Muscle layer of duodenum (tissue), 2 donors: ENCODE data around the gene CFL1.

ENCODE experiments used
- H3K27ac ChIP-seq: one replicate; pipeline ENCODE4 v1.7.0; 2013; ENCODE audit warnings: mild to moderate bottlenecking, low read length
- H3K27me3 ChIP-seq: one replicate; pipeline ENCODE4 v1.7.0; 2013; ENCODE audit warnings: low read depth, mild to moderate bottlenecking, control low read depth, low read length
- H3K36me3 ChIP-seq, 2 donors: one replicate each; pipeline ENCODE4 v1.7.0; 2013; ENCODE audit warnings: low read length in 2 of 2, control low read depth in 1 of 2, mild to moderate bottlenecking in 1 of 2; ENCODE audit not compliant: insufficient read depth in 2 of 2, control insufficient read depth in 1 of 2
- H3K4me1 ChIP-seq, 2 donors: one replicate each; pipeline ENCODE4 v1.7.0; 2013; ENCODE audit warnings: low read length in 2 of 2, mild to moderate bottlenecking in 2 of 2, control low read depth in 1 of 2, moderate library complexity in 1 of 2; ENCODE audit not compliant: insufficient read depth in 2 of 2, control insufficient read depth in 1 of 2
- H3K4me3 ChIP-seq, 2 donors: one replicate each; pipeline ENCODE4 v1.7.0; 2013; ENCODE audit warnings: low read length in 2 of 2, low read depth in 1 of 2, mild to moderate bottlenecking in 1 of 2
- H3K9me3 ChIP-seq, 2 donors: one replicate each; pipeline ENCODE4 v1.7.0; 2013; ENCODE audit warnings: low read length in 2 of 2, control low read depth in 1 of 2, mild to moderate bottlenecking in 1 of 2; ENCODE audit not compliant: control insufficient read depth in 1 of 2
- donor health status: healthy.

The CFL1 gene

DNA sequence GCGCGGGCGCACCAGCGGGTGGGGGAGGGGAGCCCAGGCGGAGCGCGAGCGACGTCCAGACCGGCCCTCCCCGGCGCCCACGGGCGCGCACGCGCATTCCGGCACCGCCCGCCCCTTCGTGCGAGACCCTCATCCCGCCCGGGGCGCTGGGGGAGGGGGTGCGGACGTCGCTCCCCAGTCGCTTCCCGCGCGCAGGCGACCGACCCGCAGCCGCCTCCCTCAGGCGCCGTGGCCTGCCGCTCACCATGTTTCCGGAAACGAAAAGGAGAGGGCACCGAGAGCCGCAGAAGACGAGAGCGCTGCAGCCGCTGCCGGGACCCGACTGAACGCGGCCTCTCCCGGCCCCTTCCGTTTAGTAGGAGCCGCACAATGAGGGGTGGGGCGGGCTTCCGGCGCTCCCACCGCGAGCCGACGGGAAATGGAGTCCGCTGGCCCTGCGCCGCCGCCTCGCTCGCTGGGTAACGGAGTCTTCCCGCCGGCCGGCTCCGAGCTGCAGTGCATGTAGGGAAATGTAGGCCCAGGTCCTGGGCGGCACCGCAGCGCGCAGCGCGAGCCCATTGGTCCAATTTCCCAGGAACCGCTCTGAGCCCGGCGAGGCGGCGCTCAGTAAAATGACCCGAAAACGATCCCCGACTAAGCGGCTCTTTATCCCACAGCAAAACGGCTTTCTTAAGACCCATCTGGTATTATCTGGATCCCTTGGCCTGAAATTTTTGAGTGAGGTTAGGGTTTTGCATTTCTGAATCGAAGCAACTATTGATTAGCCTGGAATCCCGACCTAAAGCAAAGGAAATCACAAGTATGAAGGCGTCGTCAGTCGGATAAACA lies at the start of gene CFL1:
Gene CFL1 (minus strand): TSS at position 328 of the 828 bp plus-strand sequence. CDS start 81 bp downstream, at position 247.
- peak within 1 kb of the TSS; percentile 96 for H3K27ac ChIP-seq
- H3K4me3 ChIP-seq: peak within 1 kb of the TSS; percentile 92 to 97
- H3K9me3 ChIP-seq: no peaks in the 10 kb centered on the region
- peaks cover 0 to 39% of the 10 kb centered on the region in 2 donors for H3K4me1 ChIP-seq
- no peaks in the 10 kb centered on the region for H3K27me3 ChIP-seq
- peaks cover 29 to 59% of the 10 kb centered on the region in 2 donors for H3K36me3 ChIP-seq

DNA sequence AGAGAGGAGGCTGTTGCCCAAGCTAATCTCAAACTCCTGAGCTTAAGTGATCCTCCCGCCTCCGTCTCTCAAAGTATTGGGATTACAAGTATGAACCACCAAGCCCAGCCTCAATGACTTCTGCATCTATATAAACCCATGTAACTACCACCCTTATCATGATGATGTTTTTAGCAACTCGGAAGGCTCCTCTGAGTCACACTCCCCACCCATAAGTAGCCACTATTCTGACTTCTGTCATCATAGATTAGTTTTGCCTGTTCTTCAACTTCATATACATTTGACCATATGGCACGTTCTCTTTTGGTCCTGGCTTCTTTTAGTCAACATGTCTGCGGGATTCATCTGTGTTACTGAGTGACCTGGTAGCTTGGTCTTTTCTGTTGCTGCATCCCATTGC lies 48.6 kb upstream of the CFL1 start:
- H3K36me3 ChIP-seq: no peaks in the 10 kb centered on the region
- H3K4me1 ChIP-seq: peaks cover 0 to 3% of the 10 kb centered on the region in 2 donors
- H3K9me3 ChIP-seq: no peaks in the 10 kb centered on the region
- H3K27ac ChIP-seq: no peak overlapping the region
- no peak overlapping the region for H3K4me3 ChIP-seq
- no peaks in the 10 kb centered on the region for H3K27me3 ChIP-seq

DNA sequence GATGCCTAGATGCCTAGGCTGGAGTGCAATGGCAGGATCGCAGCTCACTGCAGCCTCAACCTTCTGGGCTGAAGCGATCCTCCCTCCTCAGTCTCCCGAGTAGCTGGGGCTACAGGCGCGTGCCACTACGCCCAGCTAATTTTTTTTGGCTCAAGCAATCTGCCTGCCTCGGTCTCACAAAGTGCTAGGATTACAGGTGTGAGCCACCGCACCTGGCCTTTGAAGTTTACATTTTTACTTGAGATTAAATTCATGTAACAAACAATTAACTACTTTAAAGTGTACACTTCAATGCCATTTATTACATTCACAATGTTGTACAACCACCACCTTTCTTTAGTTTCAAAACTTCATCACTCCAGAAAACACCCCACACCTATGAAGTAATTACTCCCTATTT lies 45.7 kb upstream of the CFL1 start:
- Histone ChIP-seq H3K4me3 (no peak overlapping the region), H3K36me3 (no peaks in the 10 kb centered on the region), H3K4me1 (peaks cover 0 to 12% of the 10 kb centered on the region in 2 donors), H3K27me3 (no peaks in the 10 kb centered on the region), H3K9me3 (no peaks in the 10 kb centered on the region), H3K27ac (no peak overlapping the region)

DNA sequence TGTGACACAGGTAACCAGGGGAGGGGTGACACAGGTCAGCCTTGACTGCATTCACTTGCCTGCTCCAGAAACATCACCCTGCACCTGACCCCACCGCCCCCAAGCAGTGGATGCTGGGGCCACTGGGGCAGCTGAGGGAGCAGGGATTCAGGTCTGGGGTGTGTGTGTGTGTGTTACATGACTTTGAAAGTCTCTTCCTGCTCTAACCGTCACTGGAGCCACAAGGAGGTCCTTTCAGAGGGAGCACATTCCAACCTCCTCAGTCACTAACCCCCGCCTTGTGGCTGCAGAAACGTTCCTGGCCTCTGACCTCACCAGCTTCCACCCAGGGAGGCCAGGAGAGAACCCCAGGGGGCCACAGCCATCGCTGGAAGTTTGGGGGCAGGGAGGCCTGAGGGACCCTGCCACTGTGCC lies 45.1 kb upstream of the CFL1 start:
- H3K4me3 ChIP-seq: no peak overlapping the region
- H3K4me1 ChIP-seq: peaks cover 0 to 13% of the 10 kb centered on the region in 2 donors
- no peaks in the 10 kb centered on the region for H3K9me3 ChIP-seq
- no peak overlapping the region for H3K27ac ChIP-seq
- H3K27me3 ChIP-seq: no peaks in the 10 kb centered on the region
- H3K36me3 ChIP-seq: no peaks in the 10 kb centered on the region

DNA sequence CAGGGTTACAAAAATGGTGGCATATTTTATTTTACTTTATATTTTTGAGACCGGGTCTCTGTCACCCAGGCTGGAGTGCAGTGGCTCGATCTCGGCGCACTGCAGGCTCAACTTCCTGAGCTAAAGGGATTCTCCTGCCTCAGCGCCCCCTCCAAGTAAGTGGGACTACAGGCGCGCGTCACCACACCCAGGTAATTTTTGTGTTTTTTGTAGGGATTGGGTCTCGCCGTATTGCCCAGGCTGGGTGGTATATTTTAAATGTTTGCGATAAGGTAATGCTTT lies 42.9 kb upstream of the CFL1 start:
- Histone ChIP-seq H3K27me3 (no peaks in the 10 kb centered on the region), H3K4me1 (peaks cover 0 to 13% of the 10 kb centered on the region in 2 donors), H3K36me3 (no peaks in the 10 kb centered on the region), H3K4me3 (peak overlapping the region; percentile 11 to 66), H3K27ac (no peak overlapping the region), H3K9me3 (no peaks in the 10 kb centered on the region)

DNA sequence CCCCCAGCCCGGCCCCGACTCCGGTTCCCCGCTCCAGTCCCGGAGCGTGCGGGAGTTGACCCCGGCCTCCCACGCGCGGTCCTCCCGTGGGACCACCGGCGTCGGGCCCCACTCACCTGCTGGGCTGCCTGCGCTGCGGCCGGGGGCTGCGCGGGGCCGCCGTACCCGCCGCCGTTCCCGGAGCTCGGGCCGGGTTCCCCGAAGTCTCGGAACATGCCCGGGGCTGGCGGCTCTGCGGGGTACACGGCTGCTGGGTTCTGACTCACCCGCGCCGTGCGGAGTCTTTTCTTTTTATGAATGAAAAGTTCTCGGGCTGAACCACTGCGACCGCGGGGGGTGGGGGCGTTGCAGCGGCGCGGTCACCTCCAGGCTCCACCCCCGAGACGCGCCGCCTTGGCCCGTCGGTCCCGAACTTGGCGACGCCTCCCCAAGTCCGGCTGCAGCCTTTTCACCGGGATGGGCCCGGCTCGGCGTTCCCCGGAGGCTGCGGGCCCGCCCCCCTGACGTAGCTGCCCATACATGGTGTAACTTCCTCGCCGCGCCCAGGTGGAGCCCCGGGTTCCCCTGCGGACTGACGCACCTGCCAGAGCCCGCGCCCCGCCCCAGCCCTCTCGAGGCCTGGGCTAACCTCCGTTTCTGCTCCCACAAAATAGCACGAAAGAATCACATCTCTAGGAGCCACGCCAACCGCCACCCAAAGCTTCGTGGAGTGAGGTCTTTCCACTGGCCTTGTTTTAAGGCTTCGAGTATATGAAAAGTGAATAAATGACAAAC lies 42.3 kb upstream of the CFL1 start, which contains the start of gene FOSL1:
Gene FOSL1 (minus strand): TSS at position 264 of the 774 bp plus-strand sequence. CDS start 49 bp downstream, at position 215.
- H3K4me1 ChIP-seq: peaks cover 0 to 13% of the 10 kb centered on the region in 2 donors
- H3K9me3 ChIP-seq: no peaks in the 10 kb centered on the region
- H3K27ac ChIP-seq: no peak within 1 kb of the TSS
- H3K4me3 ChIP-seq: peak within 1 kb of the TSS; percentile 65 to 66
- H3K36me3 ChIP-seq: no peaks in the 10 kb centered on the region
- H3K27me3 ChIP-seq: no peaks in the 10 kb centered on the region

DNA sequence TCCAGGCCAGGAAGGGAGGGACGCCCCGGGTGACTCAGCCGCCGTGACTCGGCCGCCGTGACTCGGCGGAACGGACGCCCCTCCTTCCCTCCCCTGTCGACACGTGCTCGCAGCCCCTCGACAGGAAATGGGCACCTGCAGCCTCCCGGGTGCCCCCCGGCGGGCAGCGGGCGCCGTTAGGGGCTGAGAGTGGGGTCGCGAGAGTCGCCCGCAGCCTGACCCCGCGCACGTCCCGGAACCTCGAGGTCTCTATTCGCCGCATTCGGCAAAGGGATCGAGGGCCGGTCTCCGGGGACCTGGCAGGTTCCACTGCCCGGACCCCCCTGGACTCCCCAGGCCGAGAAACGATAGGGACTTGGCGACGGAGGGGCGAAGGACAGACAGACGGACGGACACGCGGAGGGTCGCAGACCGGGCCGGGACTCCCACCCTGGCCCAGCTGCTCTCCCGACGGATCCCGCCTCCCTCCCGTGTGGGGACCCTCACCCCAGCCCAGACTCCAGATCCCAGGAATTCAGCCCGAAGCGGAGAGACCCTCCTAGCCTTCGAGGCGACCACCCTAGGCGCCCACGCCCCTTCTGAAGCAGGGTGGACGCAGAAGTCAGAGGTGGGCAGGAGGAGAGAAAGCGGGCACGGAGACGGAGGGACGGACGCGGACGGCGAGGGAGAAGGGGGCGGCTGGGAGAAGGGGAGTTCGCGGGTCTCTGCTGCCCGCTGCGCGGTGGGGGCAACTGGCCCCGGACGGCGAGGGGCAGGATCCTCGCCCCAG lies 41.6 kb upstream of the CFL1 start:
- Histone ChIP-seq H3K9me3 (no peaks in the 10 kb centered on the region), H3K36me3 (no peaks in the 10 kb centered on the region), H3K4me3 (peak overlapping the region; percentile 65 to 66), H3K4me1 (peaks cover 0 to 13% of the 10 kb centered on the region in 2 donors), H3K27ac (no peak overlapping the region), H3K27me3 (no peaks in the 10 kb centered on the region)

DNA sequence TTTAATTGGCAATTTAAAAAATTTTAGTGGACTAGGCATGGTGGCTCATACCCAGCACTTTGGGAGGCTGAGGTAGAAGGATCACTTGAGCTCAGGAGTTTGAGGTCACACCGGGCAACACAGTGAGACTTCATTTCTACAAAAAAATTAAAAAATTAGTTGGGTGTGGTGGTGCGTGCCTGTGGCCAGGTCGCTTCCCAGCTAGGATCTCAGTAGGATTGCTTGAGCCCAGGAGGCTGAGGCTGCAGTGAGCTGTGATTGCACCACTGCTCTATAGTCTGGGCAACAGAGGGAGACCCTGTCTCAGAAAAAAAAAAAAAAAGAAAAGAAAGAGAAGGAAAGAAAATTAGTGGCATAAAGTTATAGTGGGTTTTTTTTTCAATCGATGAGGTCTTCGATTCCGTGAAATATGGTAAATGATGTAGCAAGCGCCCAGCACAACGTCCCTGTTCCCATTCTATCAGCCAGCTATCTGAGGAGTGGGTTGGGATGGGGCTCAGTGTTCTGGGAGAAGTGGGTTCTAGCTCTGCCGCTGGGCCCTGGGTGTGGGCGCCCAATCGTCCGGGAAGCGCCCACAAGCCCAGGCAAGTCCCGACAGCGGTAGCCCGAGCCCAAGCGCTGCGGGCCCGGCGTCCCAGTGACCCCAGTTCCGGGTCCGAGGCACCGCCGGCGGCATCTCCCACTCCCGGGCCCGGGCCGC lies 40.8 kb upstream of the CFL1 start:
- peak overlapping the region; percentile 65 to 66 for H3K4me3 ChIP-seq
- H3K4me1 ChIP-seq: peaks cover 0 to 18% of the 10 kb centered on the region in 2 donors
- H3K36me3 ChIP-seq: no peaks in the 10 kb centered on the region
- no peaks in the 10 kb centered on the region for H3K9me3 ChIP-seq
- no peak overlapping the region for H3K27ac ChIP-seq
- H3K27me3 ChIP-seq: no peaks in the 10 kb centered on the region

DNA sequence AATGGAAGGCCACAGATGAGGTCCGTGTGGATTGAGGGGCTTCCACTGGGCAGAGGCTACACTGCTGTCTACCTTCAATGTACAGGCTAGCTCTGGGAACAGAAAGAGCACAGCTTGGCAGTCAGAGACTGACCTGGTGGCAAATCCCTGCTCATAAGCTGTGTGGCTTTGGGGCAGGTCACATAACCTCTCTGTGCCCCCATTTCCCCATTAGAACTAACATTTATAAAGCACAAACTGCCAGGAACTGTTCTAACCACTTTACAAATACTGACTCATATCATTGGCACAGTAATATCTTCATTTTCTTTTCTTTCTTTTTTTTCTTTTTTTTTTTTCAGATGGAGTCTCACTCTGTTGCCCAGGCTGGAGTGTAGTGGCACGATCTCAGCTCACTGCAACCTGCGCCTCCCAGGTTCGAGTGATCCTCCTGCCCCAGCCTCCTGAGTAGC lies 39.1 kb upstream of the CFL1 start:
- Histone ChIP-seq H3K4me3 (no peak overlapping the region), H3K27ac (no peak overlapping the region), H3K27me3 (no peaks in the 10 kb centered on the region), H3K36me3 (no peaks in the 10 kb centered on the region), H3K4me1 (peaks cover 2 to 34% of the 10 kb centered on the region in 2 donors), H3K9me3 (no peaks in the 10 kb centered on the region)

DNA sequence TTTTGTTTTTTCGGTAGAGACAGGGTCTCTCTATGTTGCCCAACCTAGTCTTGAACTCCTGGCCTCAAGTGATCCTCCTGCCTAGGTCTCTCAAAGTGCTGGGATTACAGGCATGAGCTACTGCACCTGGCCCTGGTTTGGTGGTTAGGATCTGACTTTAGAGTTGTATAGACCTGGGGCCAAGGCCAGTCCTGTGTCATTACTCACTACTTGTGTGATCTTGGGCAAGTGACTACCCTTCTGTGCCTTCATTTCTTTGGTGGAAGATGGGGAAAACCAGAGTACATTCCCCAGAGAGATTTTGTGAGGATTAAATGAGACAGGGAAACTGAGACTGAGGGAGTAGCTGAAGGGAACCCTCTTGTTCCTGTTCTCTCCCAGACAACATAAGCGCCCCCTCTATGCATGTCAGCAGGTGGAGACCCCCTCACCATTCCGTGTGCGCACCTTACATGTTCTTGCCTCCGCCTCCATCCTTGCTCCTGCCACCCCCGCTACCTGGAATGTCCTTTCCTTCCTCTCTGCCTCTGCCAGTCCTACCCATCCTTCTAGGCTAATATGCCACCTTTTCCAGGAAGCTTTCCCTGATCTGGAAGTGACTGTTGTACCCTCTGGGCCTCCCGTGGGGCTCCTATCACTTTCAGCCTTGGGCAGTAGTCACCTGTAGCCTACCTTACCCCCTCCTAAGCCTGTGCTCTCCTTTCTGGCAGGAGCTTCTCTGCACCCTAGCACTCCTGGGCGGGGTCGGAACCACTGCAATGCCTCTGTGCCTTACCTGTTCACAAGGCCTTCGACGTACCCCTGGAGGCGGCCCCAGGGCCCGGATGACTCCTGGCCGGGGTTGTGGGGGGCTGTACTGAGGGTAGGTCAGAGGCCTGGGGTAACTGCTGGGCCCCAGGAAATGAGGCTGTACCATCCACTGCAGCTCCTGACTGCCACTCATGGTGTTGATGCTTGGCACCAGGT lies 38.3 kb upstream of the CFL1 start:
- H3K4me3 ChIP-seq: no peak overlapping the region
- no peaks in the 10 kb centered on the region for H3K9me3 ChIP-seq
- H3K4me1 ChIP-seq: peaks cover 4 to 41% of the 10 kb centered on the region in 2 donors
- H3K27ac ChIP-seq: no peak overlapping the region
- no peaks in the 10 kb centered on the region for H3K27me3 ChIP-seq
- no peaks in the 10 kb centered on the region for H3K36me3 ChIP-seq
